Liver (tissue), 3 donors: ENCODE results near the gene TRIOBP.
"Not testable (repeated sequence)": the region's sequence is repeated elsewhere in the genome, so short reads cannot be mapped to it uniquely, and the experiment has no call there.

Experiments used
- EGR1 ChIP-seq, 2 donors: IDR thresholded peaks; 2 replicates each; pipeline ENCODE4 v1.6.1; 2016 to 2018; ENCODE audit warnings: antibody characterized with exemption in 2 of 2, low read depth in 2 of 2
- GABPA ChIP-seq, 2 donors: IDR thresholded peaks in 1 of 2; conservative IDR thresholded peaks in 1 of 2; 2 replicates each; pipeline ENCODE4 v1.6.1; 2016; ENCODE audit warnings: antibody characterized with exemption in 2 of 2, mild to moderate bottlenecking in 1 of 2, moderate library complexity in 1 of 2
- HNF4A ChIP-seq, 2 donors: conservative IDR thresholded peaks; 2 replicates each; pipeline ENCODE4 v1.6.1; 2016; ENCODE audit warnings: antibody characterized with exemption in 2 of 2, mild to moderate bottlenecking in 2 of 2
- RAD21 ChIP-seq, 2 donors: IDR thresholded peaks; 2 replicates each; pipeline ENCODE4 v1.6.1; 2016; ENCODE audit warnings: antibody characterized with exemption in 2 of 2, mild to moderate bottlenecking in 2 of 2
- YY1 ChIP-seq: IDR thresholded peaks from 2 replicates; pipeline ENCODE4 v1.6.1; 2016; ENCODE audit warnings: antibody characterized with exemption, mild to moderate bottlenecking
- TF ChIP-seq, protein P1 (sequence below): fragments of 150-350 bp; IDR thresholded peaks from 2 replicates; pipeline ENCODE4 v1.5.1; 2017; ENCODE audit warnings: improper control_type of control experiment, low read depth, low read length; ENCODE audit not compliant: missing input control
- TF ChIP-seq, protein P2 (sequence below): IDR thresholded peaks from 2 replicates; pipeline ENCODE4 v1.6.1; 2016; ENCODE audit warnings: antibody characterized with exemption
- TF ChIP-seq, protein P3 (sequence below): IDR thresholded peaks from 2 replicates; pipeline ENCODE4 v1.6.1; 2016; ENCODE audit warnings: antibody characterized with exemption, mild to moderate bottlenecking
- TF ChIP-seq, protein P4 (sequence below): IDR thresholded peaks from 2 replicates; pipeline ENCODE4 v1.6.1; 2016; ENCODE audit warnings: antibody characterized with exemption
- donor health status: healthy.
- donor health status: healthy.

GRCh38 chr22:37717746-37718305 lies 21.0 kb downstream of the TRIOBP start:
- TF ChIP-seq, protein P1, sequence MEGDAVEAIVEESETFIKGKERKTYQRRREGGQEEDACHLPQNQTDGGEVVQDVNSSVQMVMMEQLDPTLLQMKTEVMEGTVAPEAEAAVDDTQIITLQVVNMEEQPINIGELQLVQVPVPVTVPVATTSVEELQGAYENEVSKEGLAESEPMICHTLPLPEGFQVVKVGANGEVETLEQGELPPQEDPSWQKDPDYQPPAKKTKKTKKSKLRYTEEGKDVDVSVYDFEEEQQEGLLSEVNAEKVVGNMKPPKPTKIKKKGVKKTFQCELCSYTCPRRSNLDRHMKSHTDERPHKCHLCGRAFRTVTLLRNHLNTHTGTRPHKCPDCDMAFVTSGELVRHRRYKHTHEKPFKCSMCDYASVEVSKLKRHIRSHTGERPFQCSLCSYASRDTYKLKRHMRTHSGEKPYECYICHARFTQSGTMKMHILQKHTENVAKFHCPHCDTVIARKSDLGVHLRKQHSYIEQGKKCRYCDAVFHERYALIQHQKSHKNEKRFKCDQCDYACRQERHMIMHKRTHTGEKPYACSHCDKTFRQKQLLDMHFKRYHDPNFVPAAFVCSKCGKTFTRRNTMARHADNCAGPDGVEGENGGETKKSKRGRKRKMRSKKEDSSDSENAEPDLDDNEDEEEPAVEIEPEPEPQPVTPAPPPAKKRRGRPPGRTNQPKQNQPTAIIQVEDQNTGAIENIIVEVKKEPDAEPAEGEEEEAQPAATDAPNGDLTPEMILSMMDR = not testable (repeated sequence)
- not testable (repeated sequence) for TF ChIP-seq GABPA (IDR thresholded peaks at IDR 0.05 in 1 of 2, conservative IDR thresholded peaks at IDR 0.05 in 1 of 2); RAD21 (IDR thresholded peaks at IDR 0.05); YY1; HNF4A (conservative IDR thresholded peaks at IDR 0.05); EGR1 (IDR thresholded peaks at IDR 0.05; ENCODE audit: low read depth in 2 of 2)
- TF ChIP-seq, protein P2, sequence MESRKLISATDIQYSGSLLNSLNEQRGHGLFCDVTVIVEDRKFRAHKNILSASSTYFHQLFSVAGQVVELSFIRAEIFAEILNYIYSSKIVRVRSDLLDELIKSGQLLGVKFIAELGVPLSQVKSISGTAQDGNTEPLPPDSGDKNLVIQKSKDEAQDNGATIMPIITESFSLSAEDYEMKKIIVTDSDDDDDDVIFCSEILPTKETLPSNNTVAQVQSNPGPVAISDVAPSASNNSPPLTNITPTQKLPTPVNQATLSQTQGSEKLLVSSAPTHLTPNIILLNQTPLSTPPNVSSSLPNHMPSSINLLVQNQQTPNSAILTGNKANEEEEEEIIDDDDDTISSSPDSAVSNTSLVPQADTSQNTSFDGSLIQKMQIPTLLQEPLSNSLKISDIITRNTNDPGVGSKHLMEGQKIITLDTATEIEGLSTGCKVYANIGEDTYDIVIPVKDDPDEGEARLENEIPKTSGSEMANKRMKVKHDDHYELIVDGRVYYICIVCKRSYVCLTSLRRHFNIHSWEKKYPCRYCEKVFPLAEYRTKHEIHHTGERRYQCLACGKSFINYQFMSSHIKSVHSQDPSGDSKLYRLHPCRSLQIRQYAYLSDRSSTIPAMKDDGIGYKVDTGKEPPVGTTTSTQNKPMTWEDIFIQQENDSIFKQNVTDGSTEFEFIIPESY = not testable (repeated sequence)
- TF ChIP-seq, protein P3, sequence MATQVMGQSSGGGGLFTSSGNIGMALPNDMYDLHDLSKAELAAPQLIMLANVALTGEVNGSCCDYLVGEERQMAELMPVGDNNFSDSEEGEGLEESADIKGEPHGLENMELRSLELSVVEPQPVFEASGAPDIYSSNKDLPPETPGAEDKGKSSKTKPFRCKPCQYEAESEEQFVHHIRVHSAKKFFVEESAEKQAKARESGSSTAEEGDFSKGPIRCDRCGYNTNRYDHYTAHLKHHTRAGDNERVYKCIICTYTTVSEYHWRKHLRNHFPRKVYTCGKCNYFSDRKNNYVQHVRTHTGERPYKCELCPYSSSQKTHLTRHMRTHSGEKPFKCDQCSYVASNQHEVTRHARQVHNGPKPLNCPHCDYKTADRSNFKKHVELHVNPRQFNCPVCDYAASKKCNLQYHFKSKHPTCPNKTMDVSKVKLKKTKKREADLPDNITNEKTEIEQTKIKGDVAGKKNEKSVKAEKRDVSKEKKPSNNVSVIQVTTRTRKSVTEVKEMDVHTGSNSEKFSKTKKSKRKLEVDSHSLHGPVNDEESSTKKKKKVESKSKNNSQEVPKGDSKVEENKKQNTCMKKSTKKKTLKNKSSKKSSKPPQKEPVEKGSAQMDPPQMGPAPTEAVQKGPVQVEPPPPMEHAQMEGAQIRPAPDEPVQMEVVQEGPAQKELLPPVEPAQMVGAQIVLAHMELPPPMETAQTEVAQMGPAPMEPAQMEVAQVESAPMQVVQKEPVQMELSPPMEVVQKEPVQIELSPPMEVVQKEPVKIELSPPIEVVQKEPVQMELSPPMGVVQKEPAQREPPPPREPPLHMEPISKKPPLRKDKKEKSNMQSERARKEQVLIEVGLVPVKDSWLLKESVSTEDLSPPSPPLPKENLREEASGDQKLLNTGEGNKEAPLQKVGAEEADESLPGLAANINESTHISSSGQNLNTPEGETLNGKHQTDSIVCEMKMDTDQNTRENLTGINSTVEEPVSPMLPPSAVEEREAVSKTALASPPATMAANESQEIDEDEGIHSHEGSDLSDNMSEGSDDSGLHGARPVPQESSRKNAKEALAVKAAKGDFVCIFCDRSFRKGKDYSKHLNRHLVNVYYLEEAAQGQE = not testable (repeated sequence)
- TF ChIP-seq, protein P4, sequence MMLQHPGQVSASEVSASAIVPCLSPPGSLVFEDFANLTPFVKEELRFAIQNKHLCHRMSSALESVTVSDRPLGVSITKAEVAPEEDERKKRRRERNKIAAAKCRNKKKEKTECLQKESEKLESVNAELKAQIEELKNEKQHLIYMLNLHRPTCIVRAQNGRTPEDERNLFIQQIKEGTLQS = not testable (repeated sequence)
